AG09309 (cell line): ENCODE results near the gene AARSD1.
"Not testable (repeated sequence)": the region's sequence is repeated elsewhere in the genome, so short reads cannot be mapped to it uniquely, and the experiment has no call there.

ENCODE experiments used
- DNase-seq: peaks from one replicate; pipeline ENCODE4 v3.0.0-alpha.2; 2010; ENCODE audit warnings: low read depth
- H3K4me3 ChIP-seq: 2 replicates; pipeline ENCODE4 v1.5.1; 2011; ENCODE audit warnings: mild to moderate bottlenecking, low read depth, low read length, moderate library complexity; ENCODE audit not compliant: control insufficient read depth
- CTCF ChIP-seq: IDR thresholded peaks from 2 replicates; pipeline ENCODE4 v1.5.1; 2011; ENCODE audit warnings: mild to moderate bottlenecking, low read depth, low read length, inconsistent platforms; ENCODE audit not compliant: insufficient read depth, control insufficient read depth; ENCODE audit errors: missing control alignments

Gene AARSD1

GRCh38 chr17:42964161-42964932, at the start of gene AARSD1:
Gene AARSD1, minus strand, starts transcription at chr17:42964454. Its CDS starts 14 bp downstream, at chr17:42964440.
- peak; percentile 80 for DNase-seq
- TF ChIP-seq CTCF = no peak
- peak within 1 kb of the TSS; percentile 86 for H3K4me3 ChIP-seq

- TF ChIP-seq CTCF = no peak
- H3K4me3 ChIP-seq = no peak overlapping the region
- no peak for DNase-seq
These were observed 49.0 kb upstream of the AARSD1 start for GRCh38 chr17:43013296-43013695.

GRCh38 chr17:43011728-43012472, 47.6 kb upstream of the AARSD1 start:
- no peak for TF ChIP-seq CTCF
- DNase-seq = no peak
- no peak overlapping the region for H3K4me3 ChIP-seq

GRCh38 chr17:43010667-43011308, 46.5 kb upstream of the AARSD1 start:
- TF ChIP-seq CTCF = no peak
- no peak for DNase-seq
- no peak overlapping the region for H3K4me3 ChIP-seq

GRCh38 chr17:43006639-43007551, 42.6 kb upstream of the AARSD1 start, which contains the start of gene IFI35:
Gene IFI35, plus strand, starts transcription at chr17:43006784. Its CDS starts 164 bp downstream, at chr17:43006948.
- TF ChIP-seq CTCF = peak; percentile 24
- no peak for DNase-seq
- H3K4me3 ChIP-seq = peak within 1 kb of the TSS; percentile 81

- no peak overlapping the region for H3K4me3 ChIP-seq
- peak; percentile 10 for TF ChIP-seq CTCF
- no peak for DNase-seq
These were observed 39.4 kb upstream of the AARSD1 start for GRCh38 chr17:43003542-43004172.

GRCh38 chr17:43000894-43001293, 36.6 kb upstream of the AARSD1 start:
- DNase-seq, H3K4me3 ChIP-seq: not testable (repeated sequence)
